Glomerular visceral epithelial cell (primary cell): ENCODE results near the gene GNLY.
A peak's percentile ranks its signal among the peaks of the same experiment; 100 is the strongest.

Experiments used
- DNase-seq: peaks from one replicate; pipeline ENCODE4 v3.0.0-alpha.2; 2016; ENCODE audit errors: extremely low spot score

Gene GNLY

DNA sequence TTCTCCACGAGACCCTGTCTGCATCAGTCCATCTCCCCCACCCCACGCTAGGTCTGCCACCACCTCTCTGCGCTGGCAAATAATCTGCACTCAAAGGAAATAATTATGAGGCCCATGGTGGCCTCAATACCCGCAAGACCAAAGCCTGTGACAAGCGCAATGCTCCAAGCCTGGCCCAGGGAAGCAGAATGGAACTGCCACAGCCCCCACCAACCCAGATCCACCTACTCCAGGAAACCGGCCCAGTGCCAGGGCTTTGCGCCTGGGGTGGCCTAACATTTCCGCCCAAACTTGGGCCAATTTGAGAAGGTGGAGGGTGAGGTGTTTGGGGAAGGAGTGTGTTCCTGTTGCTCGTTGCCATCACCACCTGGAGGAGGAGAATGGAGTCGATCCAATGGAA is 33.6 kb downstream of the GNLY start:
- no peak for DNase-seq

DNA sequence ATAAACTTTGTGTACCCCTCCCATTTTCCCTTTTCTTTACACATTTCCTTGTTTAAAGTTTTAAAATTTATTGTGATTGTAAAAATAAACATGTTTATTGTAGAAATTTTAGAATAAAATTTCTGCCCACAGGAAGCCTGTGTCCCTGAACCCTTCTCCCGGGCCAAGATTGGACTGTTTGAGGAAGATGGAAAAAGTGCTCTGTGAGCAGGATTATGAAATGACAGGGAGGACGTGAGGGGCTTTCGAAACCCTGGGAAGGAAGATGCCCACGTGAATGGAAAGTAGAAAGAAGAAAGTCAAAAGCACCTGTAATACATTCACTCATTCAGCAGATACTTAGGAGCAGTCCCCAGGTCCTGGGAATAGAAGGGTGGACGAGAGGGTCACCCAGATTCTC is 34.2 kb downstream of the GNLY start:
- DNase-seq = no peak

DNA sequence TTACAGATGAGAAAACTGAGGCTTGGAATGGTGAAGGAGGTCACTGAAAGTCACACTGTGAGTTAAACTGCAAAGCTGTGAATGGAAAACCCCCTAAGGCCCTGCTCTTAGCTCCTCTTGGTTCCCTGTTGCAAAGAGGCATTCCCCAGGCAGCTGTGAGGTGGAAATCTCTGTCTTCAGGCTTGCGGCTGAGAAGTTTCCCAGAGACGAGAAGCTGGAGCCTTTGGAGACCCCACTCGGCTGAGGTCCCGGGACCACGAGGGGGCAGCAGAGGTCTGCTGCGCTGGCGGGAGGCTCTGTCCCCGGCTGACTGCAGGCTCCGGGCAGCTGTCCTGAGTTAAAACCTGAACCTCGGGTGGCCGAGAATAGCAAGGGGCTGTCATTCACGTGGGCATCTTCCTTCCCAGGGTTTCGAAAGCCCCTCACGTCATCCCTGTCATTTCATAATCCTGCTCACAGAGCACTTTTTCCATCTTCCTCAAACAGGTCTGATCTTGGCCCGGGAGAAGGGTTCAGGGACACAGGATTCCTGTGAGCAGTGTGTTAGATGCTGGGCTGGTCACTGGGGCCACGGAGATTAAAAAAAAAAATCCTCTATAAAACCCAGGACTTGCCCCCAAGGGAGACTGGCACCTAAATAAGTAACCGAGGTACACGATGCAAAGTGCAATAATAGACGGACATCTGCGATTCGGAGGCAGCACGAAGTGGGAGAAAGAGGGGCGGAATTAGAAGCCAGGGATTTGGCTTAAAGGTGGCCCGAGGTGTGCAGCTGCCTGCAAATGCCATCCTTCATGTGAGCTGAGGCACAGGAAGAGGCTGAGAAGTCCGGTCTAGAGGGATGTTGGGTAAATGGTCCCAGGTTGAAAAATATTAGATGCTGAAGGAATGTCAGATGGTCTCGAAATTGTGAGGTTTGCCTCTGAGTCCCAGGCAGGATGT is 35.0 kb downstream of the GNLY start:
- DNase-seq = peak; percentile 81

DNA sequence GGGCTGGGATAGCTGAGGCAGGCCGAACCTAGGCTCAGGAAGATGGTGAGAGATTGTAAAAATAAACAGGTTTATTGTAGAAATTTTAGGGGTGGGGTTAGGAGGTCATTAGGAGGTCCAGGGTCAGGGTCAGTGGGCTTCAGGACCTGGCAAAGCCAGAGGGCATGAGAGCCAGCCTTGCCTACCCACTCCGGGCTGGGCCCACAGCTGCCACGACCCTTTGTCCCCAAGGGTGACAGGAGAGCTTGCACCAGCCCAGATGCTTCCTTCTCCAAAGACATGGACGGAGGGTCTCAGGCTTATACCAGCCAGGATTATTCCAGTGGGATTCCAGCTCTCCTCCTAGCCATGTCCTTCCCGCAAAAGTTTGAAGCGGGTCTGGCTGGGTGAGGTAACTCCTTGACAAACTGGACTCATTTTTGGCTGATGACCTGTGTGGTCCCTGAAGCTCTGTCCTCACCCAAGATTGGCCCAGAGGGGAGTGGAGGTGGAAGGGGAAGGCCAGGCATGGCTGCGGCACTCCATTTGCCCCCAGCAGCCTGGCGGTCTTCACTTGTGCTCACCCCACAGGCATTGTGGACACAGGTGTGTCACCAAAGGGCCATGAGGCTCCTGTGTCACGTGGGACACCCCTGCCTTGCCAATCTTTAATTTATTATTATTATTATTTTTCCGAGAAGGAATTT is 35.8 kb downstream of the GNLY start:
- DNase-seq = no peak

DNA sequence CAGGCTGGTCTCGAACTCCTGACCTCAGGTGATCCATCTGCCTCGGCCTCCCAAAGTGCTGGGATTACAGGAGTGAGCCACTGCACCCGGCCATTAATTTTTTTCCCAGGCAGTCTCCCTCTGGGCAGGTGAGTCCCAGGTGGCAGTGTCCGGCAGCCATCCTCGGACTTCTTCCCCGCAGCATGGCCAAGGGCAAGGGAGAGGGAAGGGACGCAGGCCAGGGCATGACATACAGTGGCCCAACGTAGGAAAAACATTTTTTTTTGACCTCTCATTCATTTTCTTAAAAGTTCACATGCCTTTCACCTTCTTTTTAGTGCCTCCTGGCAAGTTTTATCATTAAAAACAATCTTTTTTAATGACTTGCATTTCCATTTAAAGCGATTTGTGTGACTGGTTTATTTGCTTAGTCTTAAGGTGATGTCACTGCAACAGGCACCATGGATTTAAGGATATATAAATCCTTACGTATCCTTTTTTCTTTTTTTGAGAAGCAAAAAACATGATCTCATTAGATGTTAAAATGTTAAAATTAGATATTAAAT is 36.6 kb downstream of the GNLY start:
- DNase-seq = no peak

DNA sequence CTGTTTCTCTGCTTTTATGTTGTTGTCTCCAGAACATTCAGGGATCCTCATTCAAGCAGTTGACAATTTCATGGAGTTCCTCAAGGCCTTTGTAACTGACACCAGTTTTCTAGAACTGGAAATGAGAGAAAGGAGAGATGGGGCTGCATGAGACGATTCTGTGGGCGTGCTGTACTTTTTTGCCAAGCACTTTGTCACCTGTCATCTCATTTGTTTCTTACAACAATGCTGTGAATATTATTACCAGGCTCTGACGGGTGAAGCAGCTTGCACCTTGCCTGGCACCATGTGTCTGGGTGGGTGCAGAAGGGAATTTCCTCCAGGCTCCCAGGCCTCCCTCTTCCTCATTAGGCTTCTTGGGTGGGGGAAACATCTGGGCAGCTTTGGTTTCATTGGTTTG is 37.4 kb downstream of the GNLY start:
- DNase-seq = no peak

DNA sequence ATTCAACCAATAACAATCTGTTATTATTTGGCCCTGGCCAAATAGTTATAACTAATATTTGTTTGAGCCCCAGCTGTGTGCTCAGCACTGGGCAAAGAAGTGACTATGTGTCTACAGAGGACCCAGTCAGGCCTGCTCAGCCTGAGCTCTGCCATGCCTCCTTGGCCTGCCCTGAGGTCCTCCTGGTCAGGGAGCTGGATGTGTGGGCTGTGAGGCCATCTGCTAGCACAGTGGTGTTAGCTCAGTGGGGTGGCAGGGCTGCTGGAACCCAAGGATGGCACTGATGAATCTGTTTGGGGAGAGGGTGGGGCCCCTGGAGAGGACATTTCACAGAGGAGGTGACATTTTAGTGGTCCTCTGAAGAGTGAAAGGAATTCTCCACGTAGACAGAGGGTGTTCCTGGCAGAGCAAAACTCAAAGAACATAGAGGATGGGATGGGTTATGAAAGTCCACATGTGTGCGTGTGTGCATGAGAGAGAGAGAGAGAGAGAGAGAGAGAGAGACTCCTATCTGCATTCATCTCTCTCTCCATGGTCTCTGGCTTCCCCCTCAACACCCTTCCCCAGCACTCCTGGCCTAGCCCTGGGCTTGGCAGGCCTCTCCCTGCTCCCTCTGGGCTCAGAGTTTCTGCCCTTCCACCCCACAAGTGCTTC is 38.4 kb downstream of the GNLY start:
- no peak for DNase-seq

DNA sequence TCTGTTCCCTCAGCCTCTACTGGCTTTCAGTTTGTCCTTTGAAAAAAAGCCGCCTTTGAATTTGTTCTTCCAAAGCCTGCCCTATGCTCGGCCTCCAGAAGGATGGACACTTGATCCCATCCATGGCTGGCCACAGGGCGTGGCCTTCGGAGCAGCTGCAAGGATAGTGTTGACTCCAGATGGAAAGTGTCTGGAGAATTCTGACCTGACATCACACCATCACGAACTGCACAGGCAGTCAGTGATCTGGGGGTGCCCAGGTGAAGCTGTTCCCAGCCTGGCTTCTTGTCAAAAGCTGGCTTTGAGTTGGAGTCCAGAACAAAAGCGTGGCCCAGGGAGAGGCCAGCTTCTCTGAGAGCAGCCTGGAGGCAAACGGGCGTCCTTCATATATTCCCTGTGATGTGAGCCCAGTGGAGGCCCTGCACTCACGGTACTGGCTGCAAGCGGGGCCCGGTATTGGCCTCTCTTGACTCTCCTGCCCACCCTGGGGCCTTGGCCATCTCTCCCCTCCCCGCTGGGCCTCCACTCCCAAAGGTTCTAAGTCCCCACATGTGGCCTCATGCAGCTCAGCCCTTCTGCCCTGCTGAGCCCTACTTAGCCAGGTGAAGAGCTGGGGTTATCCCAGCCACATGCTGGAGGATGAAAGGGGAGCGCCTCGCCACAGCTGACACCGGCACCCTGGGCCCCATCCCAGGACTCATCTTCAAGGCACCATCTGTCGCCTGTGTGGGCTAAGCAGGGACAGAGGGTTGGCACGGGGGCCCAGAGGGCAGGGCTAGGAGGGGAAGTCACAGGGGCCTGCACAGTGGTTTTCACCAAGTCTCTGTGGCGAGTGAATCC is 39.2 kb downstream of the GNLY start:
- DNase-seq = no peak

DNA sequence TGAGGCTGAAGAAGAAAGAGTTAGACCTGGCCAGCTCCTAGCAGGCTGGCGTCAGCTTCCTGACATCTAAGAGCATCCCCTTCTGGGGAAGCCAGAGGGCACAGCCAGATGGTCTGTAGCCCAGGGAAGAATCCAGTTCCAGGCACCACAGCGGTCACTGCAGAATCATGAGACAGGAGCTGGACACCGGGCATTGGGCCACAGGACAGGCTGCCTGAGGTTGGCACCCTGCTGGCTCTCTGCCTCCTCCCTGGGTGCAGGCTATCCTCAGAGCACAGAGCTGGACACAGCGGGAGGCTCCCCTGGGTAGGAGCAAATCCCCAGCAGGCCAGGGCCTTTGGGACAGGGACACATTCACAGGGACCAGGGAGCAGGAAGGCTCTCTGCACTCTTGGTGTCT is 39.9 kb downstream of the GNLY start:
- DNase-seq = no peak

DNA sequence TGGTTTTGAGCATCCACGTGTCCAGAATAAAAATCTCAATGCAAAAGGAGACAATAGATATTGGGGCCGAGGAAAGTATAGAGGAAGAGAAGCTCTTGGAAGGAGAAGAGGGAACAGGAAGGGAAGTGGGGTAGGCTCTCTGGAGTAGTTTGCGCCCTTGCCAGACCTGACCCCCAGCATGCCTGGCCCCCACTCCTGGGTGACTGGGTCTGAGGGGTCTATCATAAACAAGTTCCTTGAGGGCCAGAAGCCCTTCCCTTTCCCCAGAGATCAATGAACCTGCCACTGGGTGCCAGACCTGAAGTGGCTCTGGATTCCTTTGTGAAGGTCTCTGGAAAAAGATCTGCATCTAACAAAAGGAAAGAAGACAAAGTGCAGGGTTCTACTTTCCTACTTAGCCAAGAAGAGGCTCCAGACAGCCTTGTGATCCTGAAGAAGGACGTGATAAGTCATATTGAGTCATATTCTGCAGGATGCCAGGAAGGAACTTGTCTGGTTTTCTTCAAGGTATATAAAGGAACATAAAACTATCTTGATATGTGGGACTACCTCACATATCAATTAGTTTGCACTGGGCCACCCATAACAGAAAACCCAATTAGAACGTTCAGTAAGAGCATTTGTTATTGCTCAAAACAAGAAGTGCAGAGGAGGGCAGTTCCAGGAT is 40.9 kb downstream of the GNLY start:
- no peak for DNase-seq

DNA sequence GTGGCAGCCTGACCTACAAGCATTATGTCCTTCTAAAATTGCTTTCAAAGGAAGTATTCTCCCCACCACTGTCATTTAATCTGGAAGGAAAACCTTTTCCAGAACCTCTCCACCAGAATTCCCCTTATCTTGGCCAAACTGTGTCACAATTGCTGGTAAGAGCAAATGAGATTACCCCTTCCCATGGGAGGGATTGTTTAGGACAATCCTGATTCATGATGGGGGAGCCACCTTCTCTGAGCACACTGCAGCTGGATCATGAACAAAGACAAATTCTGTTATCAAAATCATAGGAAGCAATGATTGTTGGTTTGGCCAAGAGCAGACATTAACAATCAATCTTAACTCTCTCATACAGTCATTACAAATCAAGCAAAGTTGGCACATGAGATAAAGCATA is 41.5 kb downstream of the GNLY start:
- no peak for DNase-seq

DNA sequence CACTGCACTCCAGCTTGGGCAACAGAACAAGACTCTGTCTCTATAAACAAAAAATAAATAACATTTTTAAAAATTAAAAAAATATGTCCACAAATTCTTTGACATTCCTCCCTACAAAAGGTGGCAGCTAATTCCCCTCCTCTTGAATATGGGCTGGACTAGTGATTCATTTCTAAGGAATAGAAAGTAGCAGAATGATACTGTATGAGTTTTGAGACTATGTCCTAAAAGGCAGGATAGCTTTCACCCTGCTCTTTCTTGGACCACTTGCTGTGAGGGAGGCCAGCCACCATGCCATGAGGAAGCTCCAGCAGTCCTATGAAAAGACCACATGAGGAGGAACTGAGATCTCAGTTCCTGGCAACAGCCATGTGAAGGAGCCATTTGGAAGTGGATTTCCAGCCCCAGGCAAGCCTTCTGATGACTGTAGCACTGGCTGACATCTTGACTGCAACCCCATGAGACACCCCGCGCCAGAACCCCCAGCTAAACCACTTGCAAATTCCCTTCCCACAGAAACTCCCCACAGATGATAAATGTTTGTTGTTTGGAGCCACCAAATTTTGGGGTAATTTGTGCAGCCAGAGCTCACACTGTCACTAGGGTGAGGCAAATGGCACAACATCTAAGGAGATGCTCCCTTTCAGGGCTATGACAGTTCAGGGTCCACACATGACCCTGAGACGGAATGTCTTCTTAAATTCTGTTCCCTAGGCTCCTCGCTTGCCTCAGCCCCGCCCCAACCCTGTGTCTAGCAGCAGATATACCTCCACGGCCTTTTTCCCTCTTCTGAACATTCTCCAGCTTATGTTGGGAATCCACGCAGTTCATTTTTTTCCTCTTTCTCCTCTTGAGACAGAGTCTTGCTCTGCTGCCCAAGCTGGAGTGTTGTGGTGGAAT is 42.5 kb downstream of the GNLY start:
- DNase-seq = no peak

DNA sequence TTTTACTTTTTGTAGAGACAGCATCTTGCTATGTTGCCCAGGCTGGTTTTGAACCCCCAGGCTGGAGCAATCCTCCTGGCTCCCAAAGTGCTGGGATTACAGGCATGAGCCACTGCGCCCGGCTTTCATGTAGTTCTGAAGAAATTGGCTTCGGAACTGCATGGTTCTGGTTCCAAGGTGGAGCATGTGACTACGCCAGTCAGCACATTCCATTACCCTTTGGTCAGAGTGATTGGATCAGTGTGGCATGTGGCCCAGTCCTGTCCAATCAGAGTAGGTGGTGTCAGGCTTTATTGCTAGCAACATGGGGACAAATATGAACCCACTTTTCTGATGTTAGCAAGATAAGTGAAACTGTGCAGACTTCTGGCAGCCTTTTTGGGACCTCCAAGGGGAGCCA is 43.3 kb downstream of the GNLY start:
- peak; percentile 60 for DNase-seq

DNA sequence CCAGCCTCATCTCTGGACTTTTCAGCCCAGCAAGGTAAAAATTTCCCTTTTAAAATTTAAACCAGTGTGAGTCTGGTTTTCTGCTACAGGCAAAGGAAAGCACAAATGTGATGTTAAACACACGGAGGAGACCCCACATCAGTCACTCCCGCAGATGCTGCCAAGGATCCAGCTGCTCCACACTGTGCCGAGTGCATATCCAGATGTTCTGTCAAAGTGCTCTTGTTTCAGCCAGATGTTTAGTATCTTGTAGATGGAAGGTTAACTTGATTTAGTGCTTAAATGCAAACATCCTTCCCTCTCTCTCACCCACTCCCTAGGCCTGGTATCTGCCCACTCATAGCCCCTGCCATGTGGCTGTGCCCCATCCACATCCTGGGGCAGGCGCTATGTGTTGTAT is 43.8 kb downstream of the GNLY start:
- DNase-seq = no peak

DNA sequence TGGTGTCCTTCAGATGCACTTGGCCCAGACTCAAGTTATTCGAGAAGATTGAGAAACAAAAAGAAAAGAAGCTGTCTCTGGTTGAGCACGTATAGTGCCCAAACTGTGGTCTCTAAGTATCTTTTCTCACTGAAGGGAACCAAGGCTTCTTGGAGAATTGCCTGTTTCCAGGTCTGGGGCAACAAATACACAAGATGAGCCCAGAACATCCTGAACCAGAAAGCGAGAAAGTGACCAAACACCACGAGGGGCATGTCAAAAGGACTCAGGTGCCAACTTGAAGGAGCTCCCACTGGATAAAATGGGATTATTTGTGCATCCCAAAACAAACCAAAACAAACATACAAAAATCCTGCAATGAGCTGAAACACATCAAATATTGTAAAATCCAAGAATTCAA is 46.0 kb downstream of the GNLY start:
- no peak for DNase-seq

DNA sequence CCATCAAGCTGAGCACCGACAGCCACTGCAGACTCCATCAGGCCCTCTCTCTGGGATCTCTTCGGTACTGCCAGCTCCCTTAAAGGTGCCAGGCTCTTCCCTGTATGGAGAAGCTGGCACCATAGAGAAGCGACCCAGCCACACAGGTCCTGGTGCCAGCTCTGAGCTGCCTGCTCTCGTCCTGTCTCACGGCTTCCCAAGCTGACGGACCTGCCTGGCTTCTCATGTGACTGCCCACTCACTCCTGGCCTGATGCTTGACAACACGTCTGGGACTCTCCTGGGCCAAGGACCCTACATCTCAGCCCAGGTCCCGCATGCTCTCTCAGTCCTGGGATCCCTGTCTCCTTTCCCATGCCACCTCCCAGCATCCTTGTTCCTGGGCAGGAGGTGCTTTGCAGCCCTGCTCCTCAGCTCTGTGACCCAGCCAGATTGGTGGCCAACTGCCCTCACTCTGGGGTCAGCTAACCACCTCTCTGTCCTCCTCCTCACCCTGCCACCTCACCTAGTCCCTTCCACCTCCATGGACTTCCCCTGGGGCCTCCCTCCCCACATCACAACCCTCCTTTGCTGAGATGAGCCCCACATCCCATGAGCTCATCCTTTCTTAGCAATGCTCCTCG is 47.2 kb downstream of the GNLY start:
- DNase-seq = no peak

DNA sequence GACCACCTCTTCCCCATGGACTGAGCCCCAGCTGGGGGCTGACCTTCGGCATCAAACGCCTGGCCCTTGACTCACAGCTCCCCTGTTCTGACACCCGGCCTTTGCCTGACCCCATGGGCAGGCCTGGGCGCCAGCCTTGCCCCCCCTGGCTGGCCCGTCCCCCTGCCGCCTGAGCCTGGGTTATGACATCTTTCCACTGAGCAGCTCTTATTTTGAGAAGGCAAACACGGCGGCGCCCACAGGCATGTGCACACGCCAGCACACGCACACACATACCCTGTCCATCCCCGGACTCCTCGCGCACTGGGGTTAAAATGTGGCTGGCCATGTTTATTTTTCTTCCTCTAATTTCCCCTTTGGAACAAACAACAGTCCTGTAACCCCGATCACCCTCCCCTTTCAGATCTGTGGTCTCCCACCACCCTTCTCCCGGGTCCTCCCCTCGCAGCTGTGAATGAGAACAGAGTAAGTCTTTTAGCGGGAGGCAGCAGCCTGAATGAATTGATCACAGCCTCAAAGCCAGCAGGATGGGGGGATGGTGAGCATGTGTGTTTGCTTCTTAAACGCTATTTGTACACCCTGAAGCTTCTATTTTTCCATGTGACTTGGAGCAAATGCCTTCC is 47.8 kb downstream of the GNLY start:
- peak; percentile 92 for DNase-seq

DNA sequence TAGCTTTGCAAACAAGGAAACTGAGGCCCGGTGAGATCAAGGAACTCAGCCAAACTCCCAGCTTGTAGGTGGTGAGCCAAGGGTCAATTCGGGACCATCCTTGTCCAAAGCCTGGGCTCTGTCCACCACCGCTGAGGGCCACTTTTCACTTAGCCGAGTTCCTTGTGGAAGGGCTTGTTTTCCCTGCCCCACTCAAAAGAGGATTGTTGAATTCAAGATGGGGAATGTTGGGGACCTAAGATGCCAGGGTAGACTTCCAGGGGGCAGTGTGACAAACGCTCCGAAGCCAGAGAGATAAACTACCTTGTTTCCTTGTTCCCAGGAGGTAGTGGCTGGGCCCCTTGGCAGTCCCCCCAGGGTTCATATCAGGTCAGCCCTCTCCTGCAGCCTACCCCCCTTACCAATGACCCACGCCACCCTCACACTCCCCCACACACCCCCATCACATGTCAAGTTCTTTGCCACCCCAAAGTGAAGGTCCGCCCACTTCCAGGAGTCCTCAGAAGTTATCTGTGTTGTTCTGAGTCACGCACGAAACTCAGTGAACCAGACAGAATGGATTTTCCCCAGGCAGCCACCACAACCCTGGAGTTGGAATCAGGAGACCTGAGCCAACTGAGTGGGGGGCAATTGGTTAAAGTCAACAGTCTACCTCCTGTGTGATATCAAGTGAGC is 49.3 kb downstream of the GNLY start:
- DNase-seq = peak; percentile 83
